SW480 (cell line): ENCODE results near the gene PAM16.

ENCODE experiments used
- DNase-seq: peaks from one replicate; pipeline ENCODE4 v3.0.0-alpha.2; 2016; ENCODE audit warnings: low spot score

PAM16 gene

GRCh38 chr16:4319454-4320421 is 31.4 kb downstream of the PAM16 start:
- DNase-seq = peak; percentile 32

- DNase-seq = no peak
Measured at GRCh38 chr16:4318967-4319366, 32.2 kb downstream of the PAM16 start.

GRCh38 chr16:4318451-4318910 is 32.6 kb downstream of the PAM16 start:
- no peak for DNase-seq

GRCh38 chr16:4317532-4318450 is 33.3 kb downstream of the PAM16 start:
- no peak for DNase-seq

GRCh38 chr16:4316864-4317531 is 34.1 kb downstream of the PAM16 start:
- DNase-seq = peak; percentile 59

GRCh38 chr16:4316108-4316863 is 34.8 kb downstream of the PAM16 start:
- DNase-seq = no peak

- peak; percentile 57 for DNase-seq
Measured at GRCh38 chr16:4315186-4316107, 35.7 kb downstream of the PAM16 start, which contains the start of gene GLIS2. TSS of gene GLIS2 (plus strand) at chr16:4316067. CDS start at chr16:4332281, 16,214 bp downstream.

- DNase-seq = peak; percentile 70
Measured at GRCh38 chr16:4314532-4315185, 36.5 kb downstream of the PAM16 start.

GRCh38 chr16:4313563-4314531 is 37.3 kb downstream of the PAM16 start:
- peak; percentile 93 for DNase-seq

- DNase-seq = peak; percentile 62
Measured at GRCh38 chr16:4309833-4310266, 41.3 kb downstream of the PAM16 start.

GRCh38 chr16:4309102-4309832 is 41.9 kb downstream of the PAM16 start:
- DNase-seq = no peak

GRCh38 chr16:4307215-4308037 is 43.7 kb downstream of the PAM16 start:
- DNase-seq = peak; percentile 92

- DNase-seq = no peak
Measured at GRCh38 chr16:4306470-4307214, 44.5 kb downstream of the PAM16 start.

- DNase-seq = no peak
Measured at GRCh38 chr16:4303973-4304372, 47.1 kb downstream of the PAM16 start.

GRCh38 chr16:4301968-4302367 is 49.2 kb downstream of the PAM16 start:
- DNase-seq = no peak

- DNase-seq = no peak
Measured at GRCh38 chr16:4301177-4301576, 49.9 kb downstream of the PAM16 start.
